PFSK-1 (cell line): ENCODE measurements around the gene RIN3.

Experiments used
- FOXP2 ChIP-seq: optimal IDR thresholded peaks from 2 replicates; pipeline ENCODE3; 2011; ENCODE audit warnings: borderline replicate concordance, control low read depth, inconsistent platforms; ENCODE audit not compliant: insufficient read depth; ENCODE audit errors: extremely low read length, extremely low read depth
- POLR2AphosphoS5 ChIP-seq: IDR thresholded peaks from 2 replicates; pipeline ENCODE4 v1.6.1; 2012; ENCODE audit warnings: low read depth, mild to moderate bottlenecking, control low read depth, low read length, moderate library complexity
- REST ChIP-seq, 2 experiments: IDR thresholded peaks; 2 replicates each; pipeline versions ENCODE4 v1.6.1 to v1.8.0; 2011 to 2012; ENCODE audit warnings: low read depth in 2 of 2, low read length in 2 of 2, control low read depth in 1 of 2, inconsistent platforms in 1 of 2, mild to moderate bottlenecking in 1 of 2, moderate library complexity in 1 of 2; ENCODE audit not compliant: insufficient read depth in 1 of 2
- SIN3A ChIP-seq: IDR thresholded peaks from 2 replicates; pipeline ENCODE4 v1.6.1; 2012; ENCODE audit warnings: mild to moderate bottlenecking, low read length, moderate library complexity, borderline replicate concordance; ENCODE audit not compliant: insufficient read depth
- TAF1 ChIP-seq: IDR thresholded peaks from 2 replicates; pipeline ENCODE4 v1.6.1; 2012; ENCODE audit warnings: low read length, control low read depth, borderline replicate concordance; ENCODE audit not compliant: insufficient read depth

Gene RIN3

GRCh38 chr14:92733007-92733406 is 219.4 kb downstream of the RIN3 start:
- TF ChIP-seq POLR2AphosphoS5 (no peak), REST (IDR thresholded peaks at IDR 0.05; ENCODE audit: insufficient read depth in 1 of 2, low read depth in 2 of 2, low read length in 2 of 2) (no peak), SIN3A (no peak), FOXP2 (no peak), TAF1 (no peak)

GRCh38 chr14:92734618-92735017 is 221.0 kb downstream of the RIN3 start:
- TF ChIP-seq POLR2AphosphoS5 (no peak), SIN3A (no peak), TAF1 (no peak), REST (IDR thresholded peaks at IDR 0.05; ENCODE audit: insufficient read depth in 1 of 2, low read depth in 2 of 2, low read length in 2 of 2) (no peak), FOXP2 (no peak)

- TF ChIP-seq POLR2AphosphoS5: no peak
- TF ChIP-seq REST (IDR thresholded peaks at IDR 0.05; ENCODE audit: insufficient read depth in 1 of 2, low read depth in 2 of 2, low read length in 2 of 2): no peak
- TF ChIP-seq SIN3A: no peak
- TF ChIP-seq TAF1: no peak
- no peak for TF ChIP-seq FOXP2
These were observed 221.8 kb downstream of the RIN3 start for GRCh38 chr14:92735344-92735743.

- no peak for TF ChIP-seq SIN3A
- TF ChIP-seq POLR2AphosphoS5: no peak
These were observed 223.6 kb downstream of the RIN3 start for GRCh38 chr14:92737206-92737605.

GRCh38 chr14:92737619-92738188 is 224.1 kb downstream of the RIN3 start:
- TF ChIP-seq REST (IDR thresholded peaks at IDR 0.05; ENCODE audit: insufficient read depth in 1 of 2, low read depth in 2 of 2, low read length in 2 of 2): no peak
- no peak for TF ChIP-seq SIN3A
- TF ChIP-seq FOXP2: no peak
- TF ChIP-seq TAF1: no peak
- TF ChIP-seq POLR2AphosphoS5: no peak
